Subcutaneous adipose tissue (tissue), 4 donors: Measurements from ENCODE around the gene CDHR2. TPM values are rescaled to one million over a fixed set of nuclear protein-coding genes. Genes with fewer than 3 reads are reported as not detected.

Experiments used
- CTCF ChIP-seq: fragments of 450-650 bp; IDR thresholded peaks from one replicate; pipeline ENCODE4 v1.5.1; 2016; ENCODE audit warnings: low read depth, mild to moderate bottlenecking, control low read depth, antibody characterized with exemption, moderate library complexity
- total RNA-seq, 4 donors: library from RNA; depleted of rRNA; stranded (reverse); fragments of >200 nt; gene quantifications; one replicate each; pipeline ENCODE4 v1.1.0, GENCODE V29; 2016

CDHR2 gene
- total RNA-seq, 4 donors from 2014 or later, result 0.17 TPM; not detected in 3

GRCh38 chr5:176587398-176587797, 38.3 kb downstream of the CDHR2 start:
- TF ChIP-seq CTCF, result no peak

- TF ChIP-seq CTCF, result no peak
These were observed 39.2 kb downstream of the CDHR2 start for GRCh38 chr5:176588297-176588696.

DNA sequence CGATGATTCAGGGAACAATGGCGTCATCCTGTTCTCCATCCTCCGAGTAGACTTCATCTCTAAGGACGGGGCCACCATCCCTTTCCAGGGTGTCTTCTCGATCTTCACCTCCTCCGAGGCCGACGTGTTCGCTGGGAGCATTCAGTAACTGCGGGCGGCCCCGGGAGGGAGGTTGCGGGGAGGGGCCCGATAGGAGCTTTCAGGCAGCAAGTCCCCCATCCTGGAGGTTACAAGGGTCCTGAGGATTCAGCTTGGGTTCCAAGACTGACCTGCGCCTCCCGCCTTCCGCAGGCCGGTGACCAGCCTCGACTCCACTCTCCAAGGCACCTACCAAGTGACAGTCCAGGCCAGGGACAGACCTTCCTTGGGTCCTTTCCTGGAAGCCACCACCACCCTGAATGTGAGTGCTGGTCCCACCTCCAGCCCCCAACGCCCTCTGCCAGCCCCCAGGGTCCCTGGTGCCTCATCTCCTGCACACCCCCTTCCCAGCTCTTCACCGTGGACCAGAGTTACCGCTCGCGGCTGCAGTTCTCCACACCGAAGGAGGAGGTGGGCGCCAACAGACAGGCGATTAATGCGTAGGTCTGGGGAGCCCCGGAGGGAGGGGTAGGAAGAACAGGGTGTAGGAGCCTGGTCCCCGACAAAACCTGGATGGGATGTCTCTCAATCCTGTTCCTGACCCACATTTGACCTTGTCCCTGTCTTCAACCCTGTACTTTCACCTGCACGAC, 40.1 kb downstream of the CDHR2 start:
- no peak for TF ChIP-seq CTCF

DNA sequence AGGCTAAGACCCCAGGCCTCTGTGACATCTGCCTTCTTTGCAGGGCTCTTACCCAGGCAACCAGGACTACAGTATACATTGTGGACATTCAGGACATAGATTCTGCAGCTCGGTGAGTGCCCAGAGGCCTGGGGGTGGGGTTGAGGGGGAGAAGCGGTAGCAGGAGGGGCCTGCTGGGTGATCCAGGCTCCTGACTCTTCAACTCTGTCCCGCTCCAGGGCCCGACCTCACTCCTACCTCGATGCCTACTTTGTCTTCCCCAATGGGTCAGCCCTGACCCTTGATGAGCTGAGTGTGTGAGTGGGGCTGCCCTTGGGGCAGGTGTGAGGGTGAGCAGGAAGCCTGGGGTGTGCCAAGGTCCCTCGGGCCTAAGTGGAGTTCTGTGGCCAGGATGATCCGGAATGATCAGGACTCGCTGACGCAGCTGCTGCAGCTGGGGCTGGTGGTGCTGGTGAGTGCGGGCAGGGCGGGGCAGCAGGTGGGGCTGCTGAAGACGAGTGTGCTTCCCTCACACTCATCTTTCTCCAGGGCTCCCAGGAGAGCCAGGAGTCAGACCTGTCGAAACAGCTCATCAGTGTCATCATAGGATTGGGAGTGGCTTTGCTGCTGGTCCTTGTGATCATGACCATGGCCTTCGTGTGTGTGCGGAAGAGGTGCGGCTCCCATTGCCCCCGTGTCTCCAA, 41.0 kb downstream of the CDHR2 start:
- TF ChIP-seq CTCF, result no peak

DNA sequence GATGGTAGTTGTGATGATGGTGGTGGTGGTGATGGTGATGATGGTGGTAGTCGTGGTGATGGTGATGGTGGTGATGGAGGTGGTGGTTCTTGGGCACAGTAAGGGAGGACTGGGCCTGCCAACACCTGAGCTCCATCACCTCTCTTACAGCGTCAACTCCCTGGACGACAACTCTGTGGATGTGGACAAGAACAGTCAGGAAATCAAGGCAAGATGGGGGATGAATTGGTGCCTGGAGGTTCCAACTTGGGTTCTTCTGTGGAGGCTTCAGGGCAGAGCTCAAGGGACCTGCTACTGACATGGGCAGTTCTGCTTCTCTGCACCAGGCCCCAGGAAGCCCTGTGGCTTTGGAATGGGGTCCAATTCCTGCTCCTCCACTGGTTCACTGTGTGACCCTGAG, 43.4 kb downstream of the CDHR2 start:
- TF ChIP-seq CTCF, result no peak

DNA sequence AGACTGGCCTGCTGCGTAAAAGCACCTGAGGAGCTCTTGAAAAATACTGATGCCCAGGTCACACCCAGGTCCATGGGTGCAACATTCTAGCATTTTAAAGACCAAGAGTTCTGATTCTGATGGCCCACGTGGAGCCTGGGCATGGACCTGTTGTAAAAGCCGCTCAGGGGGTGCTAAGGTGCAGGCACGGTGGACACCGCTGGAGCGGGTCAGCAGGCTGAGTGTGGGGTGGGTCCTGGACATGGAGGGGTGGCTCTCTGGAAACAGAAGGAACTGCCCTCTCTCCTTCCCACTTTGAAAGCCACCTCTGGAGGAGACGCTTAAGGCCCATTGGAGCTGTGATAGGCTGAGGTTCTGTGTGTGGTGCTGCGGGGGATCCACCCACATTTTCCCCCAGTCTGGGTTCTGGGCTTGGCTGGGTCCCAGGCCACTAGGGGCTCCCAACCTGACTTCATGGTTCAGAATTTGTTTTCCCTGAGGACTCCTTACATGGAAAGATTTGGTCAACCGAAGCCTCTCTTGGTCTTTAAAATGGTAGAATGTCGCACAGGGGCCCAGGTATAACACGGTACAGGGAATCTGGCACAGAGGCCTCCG, 44.2 kb downstream of the CDHR2 start:
- no peak for TF ChIP-seq CTCF

GRCh38 chr5:176594554-176594953, 45.4 kb downstream of the CDHR2 start:
- TF ChIP-seq CTCF, result no peak
